GM12878 (cell line): ENCODE measurements around the gene TRANK1. TPM values are rescaled to one million over a fixed set of nuclear protein-coding genes. Genes with fewer than 3 reads are reported as not detected.
A peak's percentile ranks its signal among the peaks of the same experiment; 100 is the strongest.

Experiments
- ATAC-seq: fragments of 200-7000 bp; cut with Tn5 transposase; 3 replicates; pipeline ENCODE4 v1.9.1; 2020; ENCODE audit warnings: mild to moderate bottlenecking, moderate library complexity
- BruUV-seq: library from RNA; stranded (reverse); fragments of 400-500 nt; replicated peaks from 2 replicates; lab custom pipeline; 2021; lab: Mats Ljungman, UMichigan
- CTCF ChIA-PET: fragments of 300-600 bp; sonication (Branson Sonifier 250); formaldehyde crosslinking; extraction: SDS; loops from one replicate; lab custom pipeline; 2021; ENCODE audit warnings: inconsistent platforms; lab: Yijun Ruan, JAX
- POLR2A ChIA-PET: fragments of 350-600 bp; formaldehyde crosslinking; extraction: SDS; loops from one replicate; lab custom pipeline; 2021; ENCODE audit warnings: inconsistent platforms; lab: Charles Lee
- RAD21 ChIA-PET: fragments of 300-600 bp; sonication (Branson Sonifier 250); formaldehyde crosslinking; loops from one replicate; lab custom pipeline; 2023; ENCODE audit warnings: antibody characterized with exemption; ENCODE audit not compliant: unreplicated experiment; lab: Charles Lee
- SMC1A ChIA-PET: fragments of 300-600 bp; sonication (Branson Sonifier 250); formaldehyde crosslinking; loops from one replicate; lab custom pipeline; 2023; ENCODE audit not compliant: unreplicated experiment, uncharacterized antibody; lab: Charles Lee
- DNase-seq: peaks from one replicate; pipeline ENCODE4 v3.0.0-alpha.2; 2011; ENCODE audit warnings: low read depth, low spot score
- FAIRE-seq: peaks from 3 replicates; lab custom pipeline; 2011; peaks lifted over from hg19 to GRCh38; lab: Jason Lieb, UNC
- H2AFZ ChIP-seq: 2 replicates; pipeline ENCODE4 v1.6.0; 2011; ENCODE audit warnings: low read depth, low read length, control low read depth; ENCODE audit not compliant: control insufficient read depth
- H3K27ac ChIP-seq: 2 replicates; pipeline ENCODE4 v1.5.1; 2011; ENCODE audit warnings: control low read depth; ENCODE audit not compliant: control insufficient read depth, insufficient read depth
- H3K27me3 ChIP-seq, 2 experiments: replicated peaks in 1 of 2; 2 replicates each; pipeline versions ENCODE4 v1.6.0 to v1.6.1; 2011; ENCODE audit warnings: low read length in 1 of 2; ENCODE audit not compliant: control insufficient read depth in 2 of 2, insufficient read depth in 2 of 2
- H3K36me3 ChIP-seq, 2 experiments: 2 replicates each; pipeline ENCODE4 v1.5.1; 2011; ENCODE audit warnings: low read length in 1 of 2; ENCODE audit not compliant: control insufficient read depth in 2 of 2, insufficient read depth in 2 of 2
- H3K4me1 ChIP-seq: 2 replicates; pipeline ENCODE4 v1.6.1; 2011; ENCODE audit warnings: mild to moderate bottlenecking, low read length, moderate library complexity, mixed read lengths; ENCODE audit not compliant: control insufficient read depth, insufficient read depth
- H3K4me2 ChIP-seq: 2 replicates; pipeline ENCODE4 v1.6.0; 2011; ENCODE audit warnings: control low read depth; ENCODE audit not compliant: control insufficient read depth, insufficient read depth
- H3K4me3 ChIP-seq: fragments of 200-600 bp; sonication (generic); 2 replicates; pipeline ENCODE4 v1.5.1; 2016
- H3K79me2 ChIP-seq: 2 replicates; pipeline ENCODE4 v1.6.0; 2011; ENCODE audit warnings: low read length; ENCODE audit not compliant: control insufficient read depth, insufficient read depth
- H3K9ac ChIP-seq: 2 replicates; pipeline ENCODE4 v1.8.0; 2011; ENCODE audit warnings: low read length, control low read depth, mixed read lengths; ENCODE audit not compliant: control insufficient read depth, insufficient read depth
- H3K9me3 ChIP-seq: replicated peaks from 3 replicates; pipeline ENCODE4 v1.5.1; 2011; ENCODE audit warnings: mild to moderate bottlenecking, low read length; ENCODE audit not compliant: control insufficient read depth, insufficient read depth
- H4K20me1 ChIP-seq: 2 replicates; pipeline ENCODE4 v1.6.0; 2011; ENCODE audit not compliant: control insufficient read depth, insufficient read depth
- POLR2AphosphoS5 ChIP-seq: IDR thresholded peaks from 2 replicates; pipeline ENCODE4 v1.6.1; 2011; ENCODE audit warnings: mild to moderate bottlenecking, low read length, inconsistent platforms
- RUNX3 ChIP-seq: IDR thresholded peaks from 2 replicates; pipeline ENCODE4 v1.6.1; 2012; ENCODE audit warnings: low read length, inconsistent platforms
- WGBS: methylation state at CpG from one replicate; pipeline ENCODE4 v1.1.6; 2016; ENCODE audit warnings: low lambda C conversion rate; ENCODE audit not compliant: insufficient replicate concordance, insufficient coverage; ENCODE audit errors: missing lambda C conversion rate; 5-methylcytosine and 5-hydroxymethylcytosine counted together
- in situ Hi-C: fragments of 300-500 bp; cut with MboI; formaldehyde crosslinking; loops from 9 replicates; pipeline ENCODE4 v1.14.3; 2018; ENCODE audit warnings: mixed read lengths
- intact Hi-C: fragments of 100-400 bp; cut with micrococcal nuclease; formaldehyde crosslinking; loops from one replicate; pipeline ENCODE4 v1.14.2; 2022; ENCODE audit not compliant: unreplicated experiment
- polyA plus RNA-seq, 11 experiments: library from polyadenylated mRNA; depleted of rRNA in 4 of 11; unstranded in 6 of 11; stranded (reverse) in 5 of 11; fragments of >200 nt; fragmentation: Nextera tagmentation in 4 of 11; fragmentation: Illumina TruSeq in 1 of 11; extraction: Ambion mirVana in 4 of 11; extraction: Trizol in 1 of 11; gene quantifications; 1 replicate in 1 of 11; 2 replicates in 10 of 11; pipeline versions ENCODE4 v1.2.1 to v1.2.3, GENCODE V29; 2011 to 2016; ENCODE audit warnings: inconsistent platforms in 2 of 11, missing spikeins in 2 of 11, low read depth in 1 of 11
- total RNA-seq, 4 experiments: library from RNA; depleted of rRNA in 3 of 4; stranded (reverse); fragments of >200 nt in 3 of 4; fragmentation: Illumina TruSeq in 1 of 4; extraction: Trizol in 1 of 4; gene quantifications; 2 replicates each; pipeline versions ENCODE4 v1.2.1 to v1.2.3, GENCODE V29; 2013 to 2021
- TF ChIP-seq, protein P1 (sequence below): IDR thresholded peaks from 2 replicates; pipeline ENCODE4 v1.6.1; 2012; ENCODE audit warnings: improper control_type of control experiment, low read depth, low read length; ENCODE audit not compliant: insufficient replicate concordance

Gene TRANK1
- total and polyA plus RNA-seq, 10 of the 15 experiments (the other 5 are each of a cell fraction or from before 2014, with no cell fraction given) = 0.46 to 8.8 (median 1.1) TPM

DNA sequence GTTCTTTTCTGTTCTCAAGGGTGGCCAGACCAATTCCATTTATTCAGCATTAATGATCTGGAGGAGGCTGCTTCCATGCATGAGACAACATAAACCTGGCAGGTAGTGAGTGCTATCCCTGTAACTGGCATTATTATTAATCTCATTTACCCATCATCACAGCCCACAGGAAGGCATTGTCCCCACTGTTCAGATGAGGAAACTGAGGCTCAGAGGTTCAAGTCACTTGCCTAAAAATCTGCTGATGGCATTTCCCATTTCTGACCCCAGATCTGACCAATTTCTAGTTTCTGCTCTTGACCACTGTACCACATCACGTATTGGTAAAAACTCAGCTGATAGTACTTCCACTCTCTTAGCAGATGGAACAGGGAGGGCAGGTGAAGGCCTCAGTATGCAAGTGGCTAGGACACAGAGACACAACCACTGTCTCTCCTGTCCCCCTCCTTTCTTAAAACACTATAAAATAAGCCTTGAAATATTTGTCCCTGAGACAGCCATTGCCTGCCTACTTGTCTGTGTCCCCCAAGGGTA lies 36.1 kb downstream of the TRANK1 start:
- no peak for FAIRE-seq
- ChIA-PET POLR2A (interaction anchor here (0.9 to 1.3 kb wide), 2 partner anchors 14 to 32 kb away, joined by 3 to 4 read pairs; no protein-coding TSS in a partner anchor), RAD21 (interaction anchor here (1.3 to 6.6 kb wide), 3 partner anchors 19 to 49 kb away, joined by 3 to 83 read pairs (median 8); no protein-coding TSS in a partner anchor), SMC1A (interaction anchor here (0.9 to 7.2 kb wide), 8 partner anchors 9 to 305 kb away, joined by 3 to 76 read pairs (median 8); no protein-coding TSS in a partner anchor), CTCF (interaction anchor here (0.9 to 5.8 kb wide), 4 partner anchors 33 to 85 kb away, joined by 4 to 116 read pairs (median 6); partner anchors contain the start of genes EPM2AIP1 and MLH1)
- no peak for DNase-seq
- no peaks in the 10 kb centered on the region; the same call in 2 of the 3 replicates for H3K9me3 ChIP-seq
- H3K4me3 ChIP-seq = peak overlapping the region; percentile 82; the same call in 1 of the 2 replicates
- 50% methylated on average over 1 of the region's 1 CpG for WGBS
- BruUV-seq = no TSS peak
- TF ChIP-seq POLR2AphosphoS5 (no peak), RUNX3 (peak; percentile 35; the same call in 1 of the 2 replicates)
- TF ChIP-seq, protein P1, sequence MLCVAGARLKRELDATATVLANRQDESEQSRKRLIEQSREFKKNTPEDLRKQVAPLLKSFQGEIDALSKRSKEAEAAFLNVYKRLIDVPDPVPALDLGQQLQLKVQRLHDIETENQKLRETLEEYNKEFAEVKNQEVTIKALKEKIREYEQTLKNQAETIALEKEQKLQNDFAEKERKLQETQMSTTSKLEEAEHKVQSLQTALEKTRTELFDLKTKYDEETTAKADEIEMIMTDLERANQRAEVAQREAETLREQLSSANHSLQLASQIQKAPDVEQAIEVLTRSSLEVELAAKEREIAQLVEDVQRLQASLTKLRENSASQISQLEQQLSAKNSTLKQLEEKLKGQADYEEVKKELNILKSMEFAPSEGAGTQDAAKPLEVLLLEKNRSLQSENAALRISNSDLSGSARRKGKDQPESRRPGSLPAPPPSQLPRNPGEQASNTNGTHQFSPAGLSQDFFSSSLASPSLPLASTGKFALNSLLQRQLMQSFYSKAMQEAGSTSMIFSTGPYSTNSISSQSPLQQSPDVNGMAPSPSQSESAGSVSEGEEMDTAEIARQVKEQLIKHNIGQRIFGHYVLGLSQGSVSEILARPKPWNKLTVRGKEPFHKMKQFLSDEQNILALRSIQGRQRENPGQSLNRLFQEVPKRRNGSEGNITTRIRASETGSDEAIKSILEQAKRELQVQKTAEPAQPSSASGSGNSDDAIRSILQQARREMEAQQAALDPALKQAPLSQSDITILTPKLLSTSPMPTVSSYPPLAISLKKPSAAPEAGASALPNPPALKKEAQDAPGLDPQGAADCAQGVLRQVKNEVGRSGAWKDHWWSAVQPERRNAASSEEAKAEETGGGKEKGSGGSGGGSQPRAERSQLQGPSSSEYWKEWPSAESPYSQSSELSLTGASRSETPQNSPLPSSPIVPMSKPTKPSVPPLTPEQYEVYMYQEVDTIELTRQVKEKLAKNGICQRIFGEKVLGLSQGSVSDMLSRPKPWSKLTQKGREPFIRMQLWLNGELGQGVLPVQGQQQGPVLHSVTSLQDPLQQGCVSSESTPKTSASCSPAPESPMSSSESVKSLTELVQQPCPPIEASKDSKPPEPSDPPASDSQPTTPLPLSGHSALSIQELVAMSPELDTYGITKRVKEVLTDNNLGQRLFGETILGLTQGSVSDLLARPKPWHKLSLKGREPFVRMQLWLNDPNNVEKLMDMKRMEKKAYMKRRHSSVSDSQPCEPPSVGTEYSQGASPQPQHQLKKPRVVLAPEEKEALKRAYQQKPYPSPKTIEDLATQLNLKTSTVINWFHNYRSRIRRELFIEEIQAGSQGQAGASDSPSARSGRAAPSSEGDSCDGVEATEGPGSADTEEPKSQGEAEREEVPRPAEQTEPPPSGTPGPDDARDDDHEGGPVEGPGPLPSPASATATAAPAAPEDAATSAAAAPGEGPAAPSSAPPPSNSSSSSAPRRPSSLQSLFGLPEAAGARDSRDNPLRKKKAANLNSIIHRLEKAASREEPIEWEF = no peak
- in situ Hi-C loops = no loop called here
- peak overlapping the region; percentile 43 for H3K9ac ChIP-seq
- peak overlapping the region; percentile 75 for H3K4me2 ChIP-seq
- H4K20me1 ChIP-seq = no peaks in the 10 kb centered on the region
- intact Hi-C loops = loop anchor here (1.0 kb wide), 1 partner anchor 50 kb away; no protein-coding TSS in a partner anchor
- H3K4me1 ChIP-seq = peaks cover 23% of the 10 kb centered on the region
- H2AFZ ChIP-seq = peak overlapping the region; percentile 86
- no peaks in the 10 kb centered on the region; the same call in 1 of the 2 replicates for H3K79me2 ChIP-seq
- peak overlapping the region; percentile 36 for H3K27ac ChIP-seq
- no peaks in the 10 kb centered on the region for H3K36me3 ChIP-seq
- peak; percentile 9 for ATAC-seq
- H3K27me3 ChIP-seq = peaks cover 0 to 1% of the 10 kb centered on the region in 2 experiments; a peak in 1 of 4 replicates
